ENCODE measurements around the gene LIPC.
A peak's percentile ranks its signal among the peaks of the same experiment; 100 is the strongest.

The LIPC gene

DNA sequence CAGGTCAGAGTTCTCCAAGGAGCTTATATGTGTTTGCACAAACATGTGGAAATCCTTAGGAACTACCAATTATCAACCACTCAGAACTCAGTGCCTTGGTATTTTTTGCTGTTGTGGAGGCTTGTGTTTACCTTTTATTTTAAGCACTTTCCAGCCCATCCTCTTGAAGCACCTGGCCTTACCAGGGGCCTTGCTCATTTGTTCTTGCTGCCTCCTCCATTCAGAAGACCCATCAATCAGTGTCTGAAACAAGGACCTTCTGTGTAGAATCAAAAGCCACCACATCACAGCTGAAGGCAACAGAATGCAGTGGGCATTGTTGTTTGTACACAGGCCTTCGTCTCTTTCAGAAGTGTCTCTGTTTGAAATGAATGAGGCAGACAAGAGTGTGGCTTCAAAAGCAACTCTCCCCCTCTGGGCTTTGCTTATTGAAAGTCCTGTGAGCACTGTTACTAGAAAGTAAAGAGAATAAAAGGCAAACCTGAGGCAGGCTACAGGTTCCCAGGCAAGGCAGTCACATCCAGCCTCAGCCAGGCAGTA is 24.5 kb upstream of the LIPC start:
- no peak for FAIRE-seq
- no peak for TF ChIP-seq POLR2A (IDR thresholded peaks at IDR 0.05; ENCODE audit: low read depth, low read length)
- no peak for TF ChIP-seq TAF1 (IDR thresholded peaks at IDR 0.05; ENCODE audit: borderline replicate concordance, low read depth, low read length)
- no peak for TF ChIP-seq POLR2AphosphoS5 (IDR thresholded peaks at IDR 0.05; ENCODE audit: low read depth, low read length)

DNA sequence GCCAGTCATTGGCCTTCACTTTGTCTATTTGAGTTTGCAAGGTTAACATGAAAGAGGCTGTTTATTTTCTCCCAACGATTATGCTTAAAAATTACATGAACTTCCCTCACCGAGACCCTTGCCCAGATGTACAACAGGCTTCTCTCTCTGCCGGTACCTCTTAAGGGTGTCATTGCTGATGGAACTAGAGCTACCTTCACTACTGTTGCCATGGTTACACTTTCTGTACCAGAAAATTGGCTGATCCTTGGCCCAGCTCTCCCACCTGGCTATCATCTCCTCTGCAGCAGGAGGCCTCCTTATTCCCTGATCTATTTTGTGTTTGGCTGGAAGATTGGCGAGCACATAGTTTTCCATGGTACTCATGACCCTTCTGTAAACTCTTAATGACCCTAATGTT is 24.0 kb upstream of the LIPC start:
- DNase-seq (ENCODE audit: insufficient read length) (no peak), FAIRE-seq (no peak)
- TF ChIP-seq POLR2AphosphoS5 (IDR thresholded peaks at IDR 0.05; ENCODE audit: low read depth, low read length) (no peak), POLR2A (IDR thresholded peaks at IDR 0.05; ENCODE audit: low read depth, low read length) (no peak), TAF1 (IDR thresholded peaks at IDR 0.05; ENCODE audit: borderline replicate concordance, low read depth, low read length) (no peak)

More for the DNA sequence above, 24.5 kb upstream of the LIPC start:
- DNase-seq (ENCODE audit: insufficient read length) = no peak

DNA sequence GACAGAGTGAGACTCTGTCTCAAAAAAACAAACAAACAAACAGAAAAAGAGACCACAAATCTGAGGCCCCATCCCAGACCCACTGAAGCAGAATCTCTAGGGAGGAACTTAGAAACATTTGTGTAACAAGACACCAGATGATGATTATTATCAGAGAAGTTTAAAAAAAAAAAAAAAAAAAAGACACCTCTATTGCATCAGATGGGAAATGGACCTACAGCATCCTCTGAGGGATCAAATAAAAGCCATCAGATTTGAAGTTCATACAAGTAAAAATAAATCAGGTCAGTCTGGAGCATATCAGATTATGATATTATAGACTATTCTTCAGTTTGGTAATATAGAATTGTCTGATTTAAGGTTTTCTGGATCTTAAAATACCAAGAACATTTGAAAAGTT is 21.9 kb upstream of the LIPC start:
- FAIRE-seq (no peak), DNase-seq (ENCODE audit: insufficient read length) (no peak)
- TF ChIP-seq POLR2A (IDR thresholded peaks at IDR 0.05; ENCODE audit: low read depth, low read length) (no peak), TAF1 (IDR thresholded peaks at IDR 0.05; ENCODE audit: borderline replicate concordance, low read depth, low read length) (no peak), POLR2AphosphoS5 (IDR thresholded peaks at IDR 0.05; ENCODE audit: low read depth, low read length) (no peak)

DNA sequence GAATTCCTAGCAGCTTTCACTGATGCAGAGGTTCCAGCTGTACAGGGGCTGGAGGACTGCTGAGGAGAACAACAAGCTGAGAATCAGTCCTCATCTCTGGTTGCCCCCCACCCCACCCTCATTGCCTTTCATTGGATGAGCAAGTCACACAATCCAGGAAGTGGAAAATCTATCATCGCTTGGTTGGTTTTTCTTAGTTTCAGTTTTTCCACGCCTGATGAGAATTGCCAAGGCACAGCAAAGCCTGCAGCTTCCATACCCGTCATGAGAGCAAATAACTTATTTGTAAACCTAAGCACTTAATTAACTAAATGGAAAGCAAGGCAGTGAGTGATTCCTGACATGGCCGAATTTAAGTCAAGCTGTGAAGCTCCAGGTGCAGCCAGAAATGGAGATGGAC is 21.4 kb upstream of the LIPC start:
- FAIRE-seq (no peak), DNase-seq (ENCODE audit: insufficient read length) (no peak)
- TF ChIP-seq TAF1 (IDR thresholded peaks at IDR 0.05; ENCODE audit: borderline replicate concordance, low read depth, low read length) = no peak
- TF ChIP-seq POLR2AphosphoS5 (IDR thresholded peaks at IDR 0.05; ENCODE audit: low read depth, low read length) = no peak
- TF ChIP-seq POLR2A (IDR thresholded peaks at IDR 0.05; ENCODE audit: low read depth, low read length) = no peak

DNA sequence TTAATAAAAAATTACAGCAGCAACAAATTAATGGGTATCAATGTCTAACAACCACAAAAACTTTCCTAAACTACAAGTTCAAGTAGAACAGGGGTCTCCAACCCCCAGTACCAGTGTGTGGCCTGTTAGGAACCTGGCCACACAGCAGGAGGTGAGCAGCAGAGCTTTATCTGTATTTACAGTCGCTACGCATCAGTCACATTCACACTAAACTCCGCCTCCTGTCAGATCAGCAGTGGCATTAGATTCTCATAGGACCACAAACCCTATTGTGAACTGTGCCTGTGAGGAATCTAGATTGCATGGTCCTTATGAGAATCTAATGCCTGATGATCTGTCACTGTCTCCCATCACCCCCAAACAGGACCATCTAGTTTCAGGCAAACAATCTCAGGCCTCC is 18.5 kb upstream of the LIPC start:
- no peak for TF ChIP-seq POLR2AphosphoS5 (IDR thresholded peaks at IDR 0.05; ENCODE audit: low read depth, low read length)
- no peak for TF ChIP-seq POLR2A (IDR thresholded peaks at IDR 0.05; ENCODE audit: low read depth, low read length)
- TF ChIP-seq TAF1 (IDR thresholded peaks at IDR 0.05; ENCODE audit: borderline replicate concordance, low read depth, low read length) = no peak
- DNase-seq (ENCODE audit: insufficient read length) (no peak), FAIRE-seq (no peak)

DNA sequence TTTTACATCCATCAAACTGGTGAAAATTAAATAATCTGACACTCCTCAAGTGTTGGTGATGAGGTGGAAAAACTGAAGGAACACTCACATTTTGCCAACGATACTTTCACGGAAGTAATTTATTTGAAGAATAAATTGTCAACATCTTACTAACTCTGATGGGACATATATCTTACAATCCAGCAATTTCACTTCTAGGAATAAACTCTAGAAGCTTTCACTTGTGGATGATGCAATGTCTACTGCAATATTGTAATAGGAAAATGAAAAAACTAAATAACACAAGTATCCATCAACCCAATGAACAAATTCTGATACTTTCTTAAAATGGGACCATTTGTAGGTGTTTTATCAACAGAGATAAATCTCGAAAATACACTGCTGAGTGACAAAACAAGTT is 16.2 kb upstream of the LIPC start:
- FAIRE-seq = no peak
- no peak for DNase-seq (ENCODE audit: insufficient read length)
- no peak for TF ChIP-seq POLR2AphosphoS5 (IDR thresholded peaks at IDR 0.05; ENCODE audit: low read depth, low read length)
- TF ChIP-seq POLR2A (IDR thresholded peaks at IDR 0.05; ENCODE audit: low read depth, low read length) = no peak
- TF ChIP-seq TAF1 (IDR thresholded peaks at IDR 0.05; ENCODE audit: borderline replicate concordance, low read depth, low read length) = no peak

DNA sequence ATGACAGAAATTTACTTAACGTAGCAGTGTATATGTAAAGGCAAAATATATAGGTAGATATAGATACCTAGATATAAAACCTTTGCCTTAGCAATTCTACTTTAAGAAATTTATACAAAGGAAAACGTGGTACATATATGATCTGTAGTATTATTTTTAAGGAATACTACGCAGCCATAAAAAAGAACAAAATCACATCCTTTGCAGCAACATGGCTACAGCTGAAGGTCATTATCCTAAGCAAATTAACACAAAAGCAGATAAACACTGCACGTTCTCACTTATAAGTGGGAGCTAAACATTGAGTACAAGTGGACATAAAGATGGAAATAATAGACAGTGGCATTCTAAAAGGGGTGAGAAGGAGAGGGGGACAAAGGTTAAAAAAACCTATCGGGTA is 14.8 kb upstream of the LIPC start:
- no peak for FAIRE-seq
- TF ChIP-seq POLR2AphosphoS5 (IDR thresholded peaks at IDR 0.05; ENCODE audit: low read depth, low read length) (no peak), POLR2A (IDR thresholded peaks at IDR 0.05; ENCODE audit: low read depth, low read length) (no peak), TAF1 (IDR thresholded peaks at IDR 0.05; ENCODE audit: borderline replicate concordance, low read depth, low read length) (no peak)
- no peak for DNase-seq (ENCODE audit: insufficient read length)

DNA sequence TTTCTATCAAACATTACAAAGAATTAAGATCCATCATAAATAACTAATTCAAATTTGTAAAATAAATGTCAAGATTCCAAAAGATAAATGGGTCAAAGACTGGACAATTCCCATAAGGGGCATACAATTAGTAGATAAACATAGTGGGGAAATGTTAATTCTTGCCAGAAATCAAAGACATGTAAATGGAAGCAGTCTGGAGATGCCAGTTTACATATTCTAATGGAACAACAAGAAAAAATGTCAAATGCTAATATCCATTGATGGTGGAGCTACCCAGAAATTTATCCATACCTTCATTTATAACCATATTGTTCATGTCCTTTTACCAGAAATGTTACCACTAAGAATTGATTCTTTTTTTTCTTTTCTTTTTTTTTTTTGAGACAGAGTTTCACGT is 13.7 kb upstream of the LIPC start:
- FAIRE-seq = no peak

DNA sequence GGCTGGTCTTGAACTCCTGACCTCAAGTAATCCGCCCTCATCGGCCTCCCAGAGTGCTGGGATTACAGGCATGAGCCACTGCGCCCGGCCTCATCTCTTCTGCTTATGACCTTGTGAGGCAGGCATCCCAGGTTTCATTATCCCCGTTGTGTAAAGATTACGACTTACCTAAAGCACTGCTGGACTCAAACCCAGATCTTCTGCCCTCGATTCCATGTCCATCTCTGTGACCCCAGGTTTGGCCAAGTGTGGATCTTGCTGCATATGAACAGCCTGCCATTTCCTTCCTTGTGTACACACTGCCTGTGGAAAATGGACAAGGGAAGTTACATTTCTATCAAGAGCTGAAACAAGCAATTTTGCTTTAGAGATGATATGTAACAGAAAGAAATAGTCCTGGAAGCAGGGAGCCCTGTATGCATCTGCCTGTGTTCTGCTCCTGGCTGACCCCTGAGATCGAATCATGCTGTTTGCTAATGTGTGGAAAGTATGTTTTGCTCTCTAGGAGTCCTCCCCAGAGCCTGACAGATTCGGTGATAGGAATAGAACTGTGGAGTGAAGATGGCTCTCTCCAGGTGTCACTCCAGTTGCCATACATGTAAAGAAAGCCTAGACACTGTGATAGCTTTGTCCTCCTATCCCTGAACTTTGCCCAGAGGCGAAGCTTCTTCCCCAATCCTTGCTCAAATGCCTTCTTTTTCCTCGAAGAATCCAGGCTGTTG is 11.8 kb upstream of the LIPC start:
- DNase-seq (ENCODE audit: insufficient read length) (no peak), FAIRE-seq (peak; percentile 5)

More for the DNA sequence above, 13.7 kb upstream of the LIPC start:
- DNase-seq (ENCODE audit: insufficient read length) = no peak
- TF ChIP-seq POLR2A (IDR thresholded peaks at IDR 0.05; ENCODE audit: low read depth, low read length) = no peak
- no peak for TF ChIP-seq TAF1 (IDR thresholded peaks at IDR 0.05; ENCODE audit: borderline replicate concordance, low read depth, low read length)
- TF ChIP-seq POLR2AphosphoS5 (IDR thresholded peaks at IDR 0.05; ENCODE audit: low read depth, low read length) = no peak

DNA sequence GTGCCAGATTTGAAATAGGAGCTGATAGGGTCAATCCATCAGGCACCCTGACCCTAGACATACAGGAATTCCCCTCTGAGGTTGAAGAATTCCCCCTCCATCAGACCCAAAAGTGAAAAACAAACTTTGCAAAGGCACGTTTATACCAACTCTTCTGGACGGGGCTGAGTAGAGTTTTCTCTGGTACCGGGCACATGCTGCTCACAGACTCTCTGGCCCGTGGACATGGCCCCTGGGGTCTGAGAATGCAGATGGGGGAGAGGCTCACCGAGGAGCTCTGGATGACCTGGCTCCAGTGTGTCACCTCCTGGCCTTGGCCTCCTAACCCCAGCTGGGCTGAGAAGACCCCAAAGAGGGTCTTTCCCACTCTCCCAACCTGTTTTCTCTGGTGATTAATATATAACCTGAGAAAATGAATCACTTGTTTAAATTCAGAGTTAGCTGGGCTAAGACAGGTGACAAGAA is 11.2 kb upstream of the LIPC start:
- TF ChIP-seq POLR2AphosphoS5 (IDR thresholded peaks at IDR 0.05; ENCODE audit: low read depth, low read length) (no peak), POLR2A (IDR thresholded peaks at IDR 0.05; ENCODE audit: low read depth, low read length) (no peak), TAF1 (IDR thresholded peaks at IDR 0.05; ENCODE audit: borderline replicate concordance, low read depth, low read length) (no peak)
- FAIRE-seq (peak; percentile 60), DNase-seq (ENCODE audit: insufficient read length) (no peak)

More for the DNA sequence above, 11.8 kb upstream of the LIPC start:
- TF ChIP-seq POLR2AphosphoS5 (IDR thresholded peaks at IDR 0.05; ENCODE audit: low read depth, low read length) = no peak
- TF ChIP-seq POLR2A (IDR thresholded peaks at IDR 0.05; ENCODE audit: low read depth, low read length) = no peak
- TF ChIP-seq TAF1 (IDR thresholded peaks at IDR 0.05; ENCODE audit: borderline replicate concordance, low read depth, low read length) = no peak

DNA sequence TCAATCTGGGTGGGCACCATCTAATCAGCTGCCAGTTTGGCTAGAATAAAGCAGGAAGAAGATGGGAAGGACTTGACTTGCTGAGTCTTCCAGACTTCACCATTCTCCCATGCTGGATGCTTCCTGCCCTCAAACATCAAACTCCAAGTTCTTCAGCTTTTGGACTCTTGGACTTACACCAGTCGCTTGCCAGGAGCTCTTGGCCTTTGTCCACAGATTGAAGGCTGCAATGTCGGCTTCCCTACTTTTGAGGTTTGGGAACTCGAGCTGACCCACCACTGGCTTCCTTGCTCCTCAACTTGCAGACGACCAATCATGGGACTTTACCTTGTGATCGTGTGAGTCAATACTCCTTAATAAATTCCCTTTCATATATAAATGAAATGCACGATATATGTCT is 8.6 kb upstream of the LIPC start:
- DNase-seq (ENCODE audit: insufficient read length) (no peak), FAIRE-seq (no peak)
- TF ChIP-seq TAF1 (IDR thresholded peaks at IDR 0.05; ENCODE audit: borderline replicate concordance, low read depth, low read length) (no peak), POLR2A (IDR thresholded peaks at IDR 0.05; ENCODE audit: low read depth, low read length) (no peak), POLR2AphosphoS5 (IDR thresholded peaks at IDR 0.05; ENCODE audit: low read depth, low read length) (no peak)

All from GM12892 (cell line).